Activated naive CD8-positive, alpha-beta T cell treated with anti-CD3 and anti-CD28 coated beads, Interleukin-2, amount 50 U/mL, for 16 hours (primary cell): ENCODE measurements around the gene ALDH2.
"Not testable (repeated sequence)": the region's sequence is repeated elsewhere in the genome, so short reads cannot be mapped to it uniquely, and the experiment has no call there.

Experiments
- DNase-seq: peaks from one replicate; pipeline ENCODE4 v3.0.0-alpha.2; 2020; ENCODE audit warnings: low read depth, low spot score

Gene ALDH2

GRCh38 chr12:111826316-111826715 is 59.6 kb downstream of the ALDH2 start:
- no peak for DNase-seq

GRCh38 chr12:111826992-111827391 is 60.3 kb downstream of the ALDH2 start:
- DNase-seq: no peak

GRCh38 chr12:111827907-111828306 is 61.2 kb downstream of the ALDH2 start:
- DNase-seq: no peak

GRCh38 chr12:111828338-111828979 is 61.7 kb downstream of the ALDH2 start:
- DNase-seq: no peak

GRCh38 chr12:111829635-111830034 is 62.9 kb downstream of the ALDH2 start:
- not testable (repeated sequence) for DNase-seq

GRCh38 chr12:111834740-111835386 is 68.1 kb downstream of the ALDH2 start:
- not testable (repeated sequence) for DNase-seq

GRCh38 chr12:111835531-111836181 is 68.9 kb downstream of the ALDH2 start:
- DNase-seq: not testable (repeated sequence)

GRCh38 chr12:111838353-111838752 is 71.6 kb downstream of the ALDH2 start:
- no peak for DNase-seq

GRCh38 chr12:111840807-111841206 is 74.1 kb downstream of the ALDH2 start:
- no peak for DNase-seq

GRCh38 chr12:111841236-111841749 is 74.6 kb downstream of the ALDH2 start:
- DNase-seq: no peak

GRCh38 chr12:111841750-111842555 is 75.2 kb downstream of the ALDH2 start, which contains the start of gene MAPKAPK5:
Gene MAPKAPK5, plus strand, starts transcription at chr12:111842228. Its CDS starts 506 bp downstream, at chr12:111842734.
- DNase-seq: peak; percentile 93

GRCh38 chr12:111842556-111843396 is 76.0 kb downstream of the ALDH2 start:
- no peak for DNase-seq

GRCh38 chr12:111846016-111846415 is 79.3 kb downstream of the ALDH2 start:
- DNase-seq: no peak

- no peak for DNase-seq
These were observed 83.8 kb downstream of the ALDH2 start for GRCh38 chr12:111850526-111850925.

GRCh38 chr12:111858186-111858585 is 91.5 kb downstream of the ALDH2 start:
- no peak for DNase-seq

- DNase-seq: no peak
These were observed 92.0 kb downstream of the ALDH2 start for GRCh38 chr12:111858778-111859177.

- no peak for DNase-seq
These were observed 98.2 kb downstream of the ALDH2 start for GRCh38 chr12:111864913-111865312.
